CD4-positive, alpha-beta memory T cell (primary cell): ENCODE data around the gene TIGD1. TPM values are rescaled to one million over a fixed set of nuclear protein-coding genes. Genes with fewer than 3 reads are reported as not detected.

Experiments used
- CTCF ChIA-PET: fragments of 350-600 bp; sonication (Branson Sonifier 250); formaldehyde crosslinking; loops from one replicate; lab custom pipeline; 2021; ENCODE audit warnings: inconsistent platforms; ENCODE audit not compliant: partially characterized antibody; lab: Charles Lee
- POLR2A ChIA-PET: fragments of 350-600 bp; sonication (Branson Sonifier 250); formaldehyde crosslinking; loops from one replicate; lab custom pipeline; 2021; ENCODE audit not compliant: partially characterized antibody; lab: Charles Lee
- DNase-seq, 5 donors: peaks; one replicate each; pipeline versions ENCODE4 v3.0.0 to v3.0.0-alpha.2; 2020 to 2022; ENCODE audit warnings: mixed read lengths in 1 of 5
- H3K27ac ChIP-seq: one replicate; pipeline ENCODE4 v1.7.0; 2013; ENCODE audit warnings: low read depth, low read length
- H3K27me3 ChIP-seq: 2 replicates; pipeline ENCODE4 v1.7.0; 2013; ENCODE audit warnings: mild to moderate bottlenecking, low read length, moderate library complexity; ENCODE audit not compliant: insufficient read depth
- H3K36me3 ChIP-seq: 2 replicates; pipeline ENCODE4 v1.7.0; 2013; ENCODE audit warnings: mild to moderate bottlenecking, low read length, moderate library complexity; ENCODE audit not compliant: insufficient read depth
- H3K4me1 ChIP-seq: 2 replicates; pipeline ENCODE4 v1.7.0; 2013; ENCODE audit warnings: mild to moderate bottlenecking, low read length, moderate library complexity; ENCODE audit not compliant: insufficient read depth
- H3K4me3 ChIP-seq, 2 donors: one replicate each; pipeline ENCODE4 v1.7.0; 2013; ENCODE audit warnings: low read length in 2 of 2, mild to moderate bottlenecking in 1 of 2
- H3K9me3 ChIP-seq, 2 donors: one replicate each; pipeline ENCODE4 v1.7.0; 2013; ENCODE audit warnings: low read length in 2 of 2, control low read depth in 1 of 2; ENCODE audit not compliant: control insufficient read depth in 1 of 2
- H3K27ac Mint-ChIP-seq, 7 donors: one replicate each; pipeline ENCODE4 v1.8.0; 2020 to 2021; ENCODE audit warnings: mixed read lengths in 7 of 7, mild to moderate bottlenecking in 6 of 7, inconsistent platforms in 3 of 7, moderate library complexity in 3 of 7
- H3K27me3 Mint-ChIP-seq, 2 donors: one replicate each; pipeline ENCODE4 v1.8.0; 2020 to 2021; ENCODE audit warnings: mixed read lengths in 2 of 2
- H3K36me3 Mint-ChIP-seq, 2 donors: one replicate each; pipeline ENCODE4 v1.8.0; 2020 to 2021; ENCODE audit warnings: mixed read lengths in 2 of 2, inconsistent platforms in 1 of 2, mild to moderate bottlenecking in 1 of 2
- H3K4me1 Mint-ChIP-seq, 4 donors: one replicate each; pipeline ENCODE4 v1.8.0; 2020 to 2021; ENCODE audit warnings: mixed read lengths in 4 of 4, mild to moderate bottlenecking in 1 of 4
- H3K4me3 Mint-ChIP-seq, 8 donors: one replicate each; pipeline ENCODE4 v1.8.0; 2020 to 2021; ENCODE audit warnings: mixed read lengths in 8 of 8, mild to moderate bottlenecking in 7 of 8, moderate library complexity in 6 of 8, inconsistent platforms in 3 of 8
- H3K9me3 Mint-ChIP-seq, 8 donors: one replicate each; pipeline ENCODE4 v1.8.0; 2020 to 2021; ENCODE audit warnings: mixed read lengths in 8 of 8, mild to moderate bottlenecking in 5 of 8, inconsistent platforms in 3 of 8, moderate library complexity in 1 of 8
- intact Hi-C: fragments of 100-400 bp; cut with micrococcal nuclease; formaldehyde crosslinking; loops from one replicate; pipeline ENCODE4 v1.15.1; 2023
- polyA plus RNA-seq, 2 donors: library from polyadenylated mRNA; unstranded; fragments of 300-500 nt; fragmentation: Illumina TruSeq; gene quantifications; one replicate each; pipeline ENCODE4 v1.2.3, GENCODE V29; 2021
- total RNA-seq, 2 experiments: library from RNA; stranded (reverse); gene quantifications; one replicate each; pipeline ENCODE4 v1.2.3, GENCODE V29; 2021

Gene TIGD1
- total and polyA plus RNA-seq, 4 experiments from 2014 or later, result 11.8 to 19.3 (median 15.8) TPM

DNA sequence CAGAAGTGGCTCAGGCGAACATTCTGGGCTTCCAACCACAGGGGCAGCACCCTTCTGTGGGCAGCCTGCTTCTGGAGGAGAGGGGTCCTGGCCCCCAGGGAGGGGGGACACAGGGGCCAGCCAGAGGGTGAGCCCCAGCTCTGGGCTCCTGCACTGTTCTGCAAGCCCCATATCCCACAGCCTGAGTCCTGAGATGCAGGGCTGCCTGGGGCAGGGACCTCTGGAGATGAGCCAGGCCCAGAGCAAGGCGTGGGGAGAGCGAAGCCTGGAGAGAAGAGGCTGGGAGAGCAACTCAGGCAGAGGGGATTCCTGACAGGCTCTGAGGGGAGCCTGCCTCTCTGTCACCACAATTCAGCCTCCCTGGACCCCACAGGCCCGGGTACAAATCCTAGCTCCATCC, 43.6 kb downstream of the TIGD1 start:
- H3K36me3 ChIP-seq, result no peaks in the 10 kb centered on the region
- H3K27me3 ChIP-seq, result peaks cover 10% of the 10 kb centered on the region
- H3K27me3 Mint-ChIP-seq, result peaks cover 14 to 40% of the 10 kb centered on the region in 2 donors
- intact Hi-C loops, result no loop called here
- no peak overlapping the region for H3K27ac Mint-ChIP-seq
- no peak overlapping the region for H3K4me3 Mint-ChIP-seq
- ChIA-PET CTCF (no interaction called here), POLR2A (no interaction called here)
- no peak overlapping the region for H3K4me3 ChIP-seq
- peaks cover 1 to 17% (median 5%) of the 10 kb centered on the region in 4 donors for H3K4me1 Mint-ChIP-seq
- DNase-seq, result peak in 1 of 5 donors; percentile 10
- H3K9me3 ChIP-seq, result no peaks in the 10 kb centered on the region
- peaks cover 0 to 1% of the 10 kb centered on the region in 2 donors for H3K36me3 Mint-ChIP-seq
- H3K4me1 ChIP-seq, result peaks cover 7% of the 10 kb centered on the region
- peaks cover 0 to 2% (median 0%) of the 10 kb centered on the region in 8 donors for H3K9me3 Mint-ChIP-seq
- no peak overlapping the region for H3K27ac ChIP-seq

DNA sequence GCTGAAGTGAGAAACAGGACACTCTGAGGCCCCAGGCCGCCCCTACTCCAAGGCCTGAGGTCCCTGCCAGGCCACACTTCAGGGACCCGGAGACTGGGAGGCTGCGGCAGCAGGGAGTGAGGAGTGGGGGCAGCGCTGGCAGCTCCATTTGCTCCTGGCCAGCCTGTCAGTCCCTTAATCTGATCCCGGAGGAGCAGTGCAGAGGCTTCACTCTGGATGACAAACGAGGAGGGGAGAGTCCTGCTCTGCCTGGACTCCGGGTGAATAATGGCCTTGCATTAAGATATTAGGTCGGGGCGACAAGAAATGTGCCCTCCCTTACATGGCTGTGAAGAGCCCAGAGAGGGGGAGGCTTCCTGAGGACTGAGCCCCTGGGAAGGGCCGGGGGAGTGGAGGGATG, 44.5 kb downstream of the TIGD1 start:
- H3K27ac Mint-ChIP-seq, result no peak overlapping the region
- no peak for DNase-seq
- H3K4me1 ChIP-seq, result peaks cover 7% of the 10 kb centered on the region
- no peaks in the 10 kb centered on the region for H3K9me3 ChIP-seq
- peaks cover 0 to 2% (median 0%) of the 10 kb centered on the region in 8 donors for H3K9me3 Mint-ChIP-seq
- peaks cover 1 to 17% (median 5%) of the 10 kb centered on the region in 4 donors for H3K4me1 Mint-ChIP-seq
- no peak overlapping the region for H3K4me3 ChIP-seq
- H3K4me3 Mint-ChIP-seq, result no peak overlapping the region
- H3K27ac ChIP-seq, result no peak overlapping the region
- no peaks in the 10 kb centered on the region for H3K36me3 ChIP-seq
- ChIA-PET POLR2A (no interaction called here), CTCF (no interaction called here)
- intact Hi-C loops, result no loop called here
- H3K36me3 Mint-ChIP-seq, result peaks cover 0 to 1% of the 10 kb centered on the region in 2 donors
- peaks cover 10% of the 10 kb centered on the region for H3K27me3 ChIP-seq
- peaks cover 17 to 40% of the 10 kb centered on the region in 2 donors for H3K27me3 Mint-ChIP-seq

DNA sequence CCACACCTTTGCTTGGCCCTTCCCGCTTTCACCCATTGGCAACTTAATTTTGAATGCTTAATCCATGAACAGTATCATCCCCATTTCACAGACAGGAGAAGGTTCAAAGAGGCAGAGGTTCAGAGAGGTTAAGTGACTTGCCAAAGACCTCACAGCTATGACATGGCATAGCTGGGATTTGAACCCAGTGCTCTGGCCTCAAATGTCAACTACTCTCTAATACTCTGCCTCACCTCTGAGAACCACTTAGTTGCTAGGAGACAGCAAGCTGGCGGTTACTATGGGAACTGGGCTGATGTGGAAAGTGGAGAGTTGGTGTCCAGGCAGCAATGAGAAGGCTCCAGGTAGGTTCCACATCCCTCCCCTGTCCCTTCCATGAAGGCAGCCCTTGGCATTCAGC, 45.9 kb downstream of the TIGD1 start:
- Histone ChIP-seq H3K36me3 (no peaks in the 10 kb centered on the region), H3K27ac (no peak overlapping the region), H3K27me3 (peaks cover 10% of the 10 kb centered on the region), H3K4me3 (no peak overlapping the region), H3K4me1 (peaks cover 7% of the 10 kb centered on the region), H3K9me3 (no peaks in the 10 kb centered on the region)
- ChIA-PET CTCF (no interaction called here), POLR2A (no interaction called here)
- peak overlapping the region in 2 of 7 donors; percentile 32 to 57 for H3K27ac Mint-ChIP-seq
- peaks cover 0 to 1% of the 10 kb centered on the region in 2 donors for H3K36me3 Mint-ChIP-seq
- peak overlapping the region in 3 of 8 donors; percentile 35 to 62 (median 50) for H3K4me3 Mint-ChIP-seq
- no peak for DNase-seq
- peaks cover 20 to 46% of the 10 kb centered on the region in 2 donors for H3K27me3 Mint-ChIP-seq
- intact Hi-C loops, result no loop called here
- peaks cover 1 to 17% (median 5%) of the 10 kb centered on the region in 4 donors for H3K4me1 Mint-ChIP-seq
- peaks cover 0 to 2% (median 0%) of the 10 kb centered on the region in 8 donors for H3K9me3 Mint-ChIP-seq

DNA sequence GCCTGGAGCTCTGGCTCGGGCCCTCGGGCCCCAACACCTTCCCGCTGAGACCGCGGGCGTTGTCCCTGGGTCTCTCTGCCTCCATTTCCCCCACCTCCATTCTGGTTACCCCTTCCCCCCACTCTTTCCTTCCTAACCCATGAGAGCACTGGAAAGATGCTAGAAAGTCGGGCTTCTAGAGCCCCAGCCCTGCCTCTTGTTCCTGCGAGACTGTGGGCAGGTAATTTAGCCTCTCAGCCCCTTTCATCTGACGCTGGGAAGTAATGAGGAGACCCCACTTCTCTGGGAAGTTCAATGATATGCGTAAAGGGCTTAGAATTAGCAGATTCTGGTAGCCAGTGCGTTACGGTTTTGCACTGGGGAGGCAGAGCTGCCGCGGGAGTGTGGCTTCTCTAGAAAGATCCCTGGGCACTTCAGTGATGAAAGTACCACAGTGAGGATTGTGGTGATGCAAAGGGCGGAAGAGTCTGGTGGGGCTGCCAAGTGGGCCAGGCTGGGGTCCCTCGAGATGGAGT, 46.5 kb downstream of the TIGD1 start:
- ChIA-PET POLR2A (interaction anchor here (0.6 kb wide), 1 partner anchor 1322 kb away, joined by 3 read pairs; no protein-coding TSS in a partner anchor), CTCF (no interaction called here)
- Histone ChIP-seq H3K27ac (no peak overlapping the region), H3K4me3 (no peak overlapping the region), H3K27me3 (peaks cover 10% of the 10 kb centered on the region), H3K9me3 (no peaks in the 10 kb centered on the region), H3K4me1 (peaks cover 7% of the 10 kb centered on the region), H3K36me3 (no peaks in the 10 kb centered on the region)
- H3K4me1 Mint-ChIP-seq, result peaks cover 1 to 17% (median 5%) of the 10 kb centered on the region in 4 donors
- H3K27me3 Mint-ChIP-seq, result peaks cover 18 to 46% of the 10 kb centered on the region in 2 donors
- peaks cover 0 to 1% of the 10 kb centered on the region in 2 donors for H3K36me3 Mint-ChIP-seq
- H3K4me3 Mint-ChIP-seq, result peak overlapping the region in 6 of 8 donors; percentile 27 to 70 (median 49)
- no peak for DNase-seq
- intact Hi-C loops, result no loop called here
- peak overlapping the region in 3 of 7 donors; percentile 36 to 69 (median 57) for H3K27ac Mint-ChIP-seq
- H3K9me3 Mint-ChIP-seq, result no peaks in the 10 kb centered on the region

DNA sequence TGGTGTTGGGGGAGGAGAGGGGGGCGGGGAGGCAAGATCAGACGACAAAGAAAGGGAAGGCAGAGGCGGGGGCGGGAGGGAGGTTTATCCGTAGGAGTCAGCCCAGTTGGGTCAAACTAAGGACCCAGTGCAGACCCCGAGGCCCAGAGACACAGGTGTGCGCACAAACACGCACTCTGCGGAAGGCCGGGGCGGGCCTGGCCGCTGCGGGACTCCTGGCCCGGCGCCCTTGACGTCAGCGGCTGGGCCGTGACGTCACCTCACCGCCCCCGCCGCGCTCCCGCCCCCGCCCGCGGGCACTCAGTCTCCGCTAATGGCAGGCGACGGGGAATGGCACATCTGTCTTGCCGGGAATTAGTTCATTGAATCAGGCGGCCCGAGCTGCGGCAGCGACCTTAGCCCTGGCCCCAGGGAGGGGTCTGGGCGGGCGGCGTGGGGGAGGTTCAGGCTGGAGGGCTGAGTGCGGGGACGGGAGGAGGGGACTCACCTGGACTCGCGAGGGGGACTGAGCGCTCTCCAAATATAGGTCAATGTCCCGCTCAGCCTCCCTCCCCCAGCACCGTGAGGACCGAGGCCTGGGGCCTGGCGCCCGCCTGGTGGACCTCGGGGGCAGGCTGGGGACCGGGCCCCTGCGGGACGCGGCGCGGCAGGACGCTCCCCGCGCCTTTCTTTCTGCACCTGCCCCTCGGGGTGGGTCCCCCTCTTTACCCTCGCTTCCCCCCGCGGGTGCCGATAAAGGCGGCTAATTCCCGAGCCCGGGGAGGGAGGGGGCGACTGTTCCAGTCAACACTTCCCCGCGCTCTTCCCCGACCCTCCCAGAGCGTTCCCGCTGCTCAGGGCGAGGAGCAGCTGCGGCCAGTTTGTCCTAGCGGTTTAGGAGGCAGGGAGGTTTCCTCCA, 47.2 kb downstream of the TIGD1 start:
- Mint-ChIP-seq H3K9me3 (no peaks in the 10 kb centered on the region), H3K27ac (peak overlapping the region in 2 of 7 donors; percentile 69 to 91), H3K4me1 (peaks cover 1 to 17% (median 5%) of the 10 kb centered on the region in 4 donors), H3K36me3 (peaks cover 0 to 1% of the 10 kb centered on the region in 2 donors), H3K27me3 (peaks cover 20 to 46% of the 10 kb centered on the region in 2 donors), H3K4me3 (peak overlapping the region in 6 of 8 donors; percentile 27 to 70 (median 49))
- peak overlapping the region in 1 of 2 donors; percentile 9 for H3K4me3 ChIP-seq
- no peaks in the 10 kb centered on the region for H3K36me3 ChIP-seq
- no peaks in the 10 kb centered on the region for H3K9me3 ChIP-seq
- ChIA-PET POLR2A (interaction anchor here (0.6 kb wide), 1 partner anchor 1323 kb away, joined by 3 read pairs; no protein-coding TSS in a partner anchor), CTCF (no interaction called here)
- peaks cover 7% of the 10 kb centered on the region for H3K4me1 ChIP-seq
- intact Hi-C loops, result no loop called here
- peak; percentile 35 to 70 (median 55) for DNase-seq
- H3K27ac ChIP-seq, result no peak overlapping the region
- H3K27me3 ChIP-seq, result peaks cover 10% of the 10 kb centered on the region

DNA sequence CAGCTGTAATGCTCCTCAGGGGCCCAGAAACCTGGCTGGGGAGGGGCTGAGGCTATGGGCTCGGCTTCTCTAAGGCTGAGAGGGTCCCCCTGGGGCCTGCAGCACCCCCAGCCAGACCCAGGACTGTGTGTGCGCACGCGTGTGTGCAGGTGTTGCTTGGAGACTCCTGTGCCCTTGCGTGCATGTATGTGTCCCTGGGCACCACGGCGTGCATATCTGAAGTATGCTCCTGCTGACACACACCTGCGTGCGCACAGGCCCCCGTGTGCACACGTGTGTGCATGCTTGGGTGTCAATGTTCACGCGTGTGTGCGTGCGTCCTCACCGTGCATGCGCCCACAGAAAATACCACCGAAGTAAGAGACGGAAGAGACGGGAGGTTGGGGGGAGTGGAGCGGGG, 47.8 kb downstream of the TIGD1 start:
- Mint-ChIP-seq H3K4me1 (peaks cover 1 to 17% (median 5%) of the 10 kb centered on the region in 4 donors), H3K36me3 (peaks cover 0 to 1% of the 10 kb centered on the region in 2 donors), H3K27me3 (peaks cover 20 to 46% of the 10 kb centered on the region in 2 donors), H3K4me3 (peak overlapping the region in 6 of 8 donors; percentile 10 to 96 (median 66)), H3K27ac (peak overlapping the region in 4 of 7 donors; percentile 19 to 91 (median 64)), H3K9me3 (no peaks in the 10 kb centered on the region)
- ChIA-PET POLR2A (no interaction called here), CTCF (no interaction called here)
- intact Hi-C loops, result no loop called here
- H3K9me3 ChIP-seq, result no peaks in the 10 kb centered on the region
- no peak overlapping the region for H3K27ac ChIP-seq
- peaks cover 7% of the 10 kb centered on the region for H3K4me1 ChIP-seq
- H3K4me3 ChIP-seq, result no peak overlapping the region
- peaks cover 10% of the 10 kb centered on the region for H3K27me3 ChIP-seq
- H3K36me3 ChIP-seq, result no peaks in the 10 kb centered on the region
- DNase-seq, result peak in 2 of 5 donors; percentile 28 to 39
